Measurements from ENCODE around the gene PEAK1. TPM values are rescaled to one million over a fixed set of nuclear protein-coding genes. Genes with fewer than 3 reads are reported as not detected.

Gene PEAK1
- total RNA-seq, 1 donor from 2014 or later, result 289 TPM

GRCh38 chr15:77064539-77065308, 355.2 kb downstream of the PEAK1 start:
- no peaks in the 10 kb centered on the region for H3K27me3 Mint-ChIP-seq (ENCODE audit: unreplicated experiment)
- no peaks in the 10 kb centered on the region for H3K36me3 Mint-ChIP-seq (ENCODE audit: low read depth, unreplicated experiment)
- no peaks in the 10 kb centered on the region for H3K9me3 Mint-ChIP-seq (ENCODE audit: unreplicated experiment)
- H3K4me1 Mint-ChIP-seq (ENCODE audit: unreplicated experiment), result peaks cover 17% of the 10 kb centered on the region
- DNase-seq (ENCODE audit: low spot score), result no peak
- H3K27ac Mint-ChIP-seq (ENCODE audit: unreplicated experiment), result peak overlapping the region; percentile 73
- no peak for TF ChIP-seq CTCF (IDR thresholded peaks at IDR 0.05; ENCODE audit: unreplicated experiment)
- no peak overlapping the region for H3K4me3 Mint-ChIP-seq (ENCODE audit: unreplicated experiment)

- TF ChIP-seq CTCF (IDR thresholded peaks at IDR 0.05; ENCODE audit: unreplicated experiment), result no peak
- no peaks in the 10 kb centered on the region for H3K9me3 Mint-ChIP-seq (ENCODE audit: unreplicated experiment)
- H3K27me3 Mint-ChIP-seq (ENCODE audit: unreplicated experiment), result no peaks in the 10 kb centered on the region
- no peaks in the 10 kb centered on the region for H3K36me3 Mint-ChIP-seq (ENCODE audit: low read depth, unreplicated experiment)
- peaks cover 13% of the 10 kb centered on the region for H3K4me1 Mint-ChIP-seq (ENCODE audit: unreplicated experiment)
- no peak overlapping the region for H3K27ac Mint-ChIP-seq (ENCODE audit: unreplicated experiment)
- no peak overlapping the region for H3K4me3 Mint-ChIP-seq (ENCODE audit: unreplicated experiment)
- DNase-seq (ENCODE audit: low spot score), result no peak
These were observed 355.8 kb downstream of the PEAK1 start for GRCh38 chr15:77064063-77064462.

- DNase-seq (ENCODE audit: low spot score), result no peak
- H3K9me3 Mint-ChIP-seq (ENCODE audit: unreplicated experiment), result no peaks in the 10 kb centered on the region
- no peaks in the 10 kb centered on the region for H3K27me3 Mint-ChIP-seq (ENCODE audit: unreplicated experiment)
- H3K4me1 Mint-ChIP-seq (ENCODE audit: unreplicated experiment), result peaks cover 13% of the 10 kb centered on the region
- no peak for TF ChIP-seq CTCF (IDR thresholded peaks at IDR 0.05; ENCODE audit: unreplicated experiment)
- no peak overlapping the region for H3K4me3 Mint-ChIP-seq (ENCODE audit: unreplicated experiment)
- H3K27ac Mint-ChIP-seq (ENCODE audit: unreplicated experiment), result no peak overlapping the region
- no peaks in the 10 kb centered on the region for H3K36me3 Mint-ChIP-seq (ENCODE audit: low read depth, unreplicated experiment)
These were observed 356.7 kb downstream of the PEAK1 start for GRCh38 chr15:77063249-77063648.

GRCh38 chr15:77060546-77060945, 359.4 kb downstream of the PEAK1 start:
- Mint-ChIP-seq H3K4me3 (ENCODE audit: unreplicated experiment) (no peak overlapping the region), H3K27me3 (ENCODE audit: unreplicated experiment) (no peaks in the 10 kb centered on the region), H3K4me1 (ENCODE audit: unreplicated experiment) (peaks cover 13% of the 10 kb centered on the region), H3K36me3 (ENCODE audit: low read depth, unreplicated experiment) (no peaks in the 10 kb centered on the region), H3K9me3 (ENCODE audit: unreplicated experiment) (no peaks in the 10 kb centered on the region), H3K27ac (ENCODE audit: unreplicated experiment) (no peak overlapping the region)
- TF ChIP-seq CTCF (IDR thresholded peaks at IDR 0.05; ENCODE audit: unreplicated experiment), result no peak
- DNase-seq (ENCODE audit: low spot score), result no peak

- Mint-ChIP-seq H3K27ac (ENCODE audit: unreplicated experiment) (no peak overlapping the region), H3K4me1 (ENCODE audit: unreplicated experiment) (peaks cover 11% of the 10 kb centered on the region), H3K9me3 (ENCODE audit: unreplicated experiment) (no peaks in the 10 kb centered on the region), H3K27me3 (ENCODE audit: unreplicated experiment) (no peaks in the 10 kb centered on the region), H3K4me3 (ENCODE audit: unreplicated experiment) (no peak overlapping the region), H3K36me3 (ENCODE audit: low read depth, unreplicated experiment) (no peaks in the 10 kb centered on the region)
- no peak for TF ChIP-seq CTCF (IDR thresholded peaks at IDR 0.05; ENCODE audit: unreplicated experiment)
- DNase-seq (ENCODE audit: low spot score), result no peak
These were observed 360.0 kb downstream of the PEAK1 start for GRCh38 chr15:77059786-77060361.
